Activated CD4-positive, alpha-beta T cell treated with anti-CD3 and anti-CD28 coated beads, Interleukin-2, amount 10 ng/mL, durations not matched to agents 24 days and 14 days (primary cell): Measurements from ENCODE around the gene SYNE2. TPM values are rescaled to one million over a fixed set of nuclear protein-coding genes. Genes with fewer than 3 reads are reported as not detected.
"Not testable (repeated sequence)": the region's sequence is repeated elsewhere in the genome, so short reads cannot be mapped to it uniquely, and the experiment has no call there.

Experiments
- DNase-seq: peaks from one replicate; pipeline ENCODE4 v3.0.0; 2022
- H3K27ac Mint-ChIP-seq: one replicate; pipeline ENCODE4 v1.8.0; 2022; ENCODE audit warnings: mild to moderate bottlenecking, mixed read lengths
- H3K27me3 Mint-ChIP-seq: one replicate; pipeline ENCODE4 v1.8.0; 2022; ENCODE audit warnings: mixed read lengths
- H3K36me3 Mint-ChIP-seq: one replicate; pipeline ENCODE4 v1.8.0; 2022; ENCODE audit warnings: low read depth, mild to moderate bottlenecking, mixed read lengths
- H3K4me1 Mint-ChIP-seq: one replicate; pipeline ENCODE4 v1.8.0; 2021; ENCODE audit warnings: mixed read lengths
- H3K4me3 Mint-ChIP-seq: one replicate; pipeline ENCODE4 v1.8.0; 2022; ENCODE audit warnings: mild to moderate bottlenecking, moderate library complexity, mixed read lengths
- H3K9me3 Mint-ChIP-seq: one replicate; pipeline ENCODE4 v1.8.0; 2021; ENCODE audit warnings: mixed read lengths
- intact Hi-C: fragments of 100-400 bp; cut with micrococcal nuclease; formaldehyde crosslinking; loops from one replicate; pipeline ENCODE4 v1.15.1; 2023
- total RNA-seq: library from RNA; stranded (reverse); gene quantifications from 2 replicates; pipeline ENCODE4 v1.2.3, GENCODE V29; 2022

The SYNE2 gene
- total RNA-seq, 1 donor from 2014 or later = 22.4 TPM

GRCh38 chr14:64114796-64115195 lies 262.0 kb downstream of the SYNE2 start:
- no peak for DNase-seq
- peaks cover 39% of the 10 kb centered on the region for H3K36me3 Mint-ChIP-seq
- H3K27me3 Mint-ChIP-seq = no peaks in the 10 kb centered on the region
- H3K4me1 Mint-ChIP-seq = peaks cover 2% of the 10 kb centered on the region
- intact Hi-C loops = no loop called here
- H3K27ac Mint-ChIP-seq = no peak overlapping the region
- H3K9me3 Mint-ChIP-seq = no peaks in the 10 kb centered on the region
- H3K4me3 Mint-ChIP-seq = no peak overlapping the region

GRCh38 chr14:64115401-64115800 lies 262.6 kb downstream of the SYNE2 start:
- DNase-seq = no peak
- intact Hi-C loops = no loop called here
- Mint-ChIP-seq H3K36me3 (peaks cover 39% of the 10 kb centered on the region), H3K4me3 (no peak overlapping the region), H3K27me3 (no peaks in the 10 kb centered on the region), H3K4me1 (peaks cover 2% of the 10 kb centered on the region), H3K9me3 (no peaks in the 10 kb centered on the region), H3K27ac (no peak overlapping the region)

- intact Hi-C loops = no loop called here
- H3K4me3 Mint-ChIP-seq = no peak overlapping the region
- H3K9me3 Mint-ChIP-seq = no peaks in the 10 kb centered on the region
- DNase-seq = no peak
- peaks cover 2% of the 10 kb centered on the region for H3K4me1 Mint-ChIP-seq
- no peaks in the 10 kb centered on the region for H3K27me3 Mint-ChIP-seq
- H3K27ac Mint-ChIP-seq = no peak overlapping the region
- H3K36me3 Mint-ChIP-seq = peaks cover 45% of the 10 kb centered on the region
Measured at GRCh38 chr14:64117671-64118402, 265.0 kb downstream of the SYNE2 start.

GRCh38 chr14:64118403-64118742 lies 265.6 kb downstream of the SYNE2 start:
- DNase-seq, H3K9me3 Mint-ChIP-seq, H3K27ac Mint-ChIP-seq, intact Hi-C loops, H3K4me3 Mint-ChIP-seq, H3K4me1 Mint-ChIP-seq, H3K27me3 Mint-ChIP-seq: not testable (repeated sequence)
- H3K36me3 Mint-ChIP-seq = peaks cover 45% of the 10 kb centered on the region

DNA sequence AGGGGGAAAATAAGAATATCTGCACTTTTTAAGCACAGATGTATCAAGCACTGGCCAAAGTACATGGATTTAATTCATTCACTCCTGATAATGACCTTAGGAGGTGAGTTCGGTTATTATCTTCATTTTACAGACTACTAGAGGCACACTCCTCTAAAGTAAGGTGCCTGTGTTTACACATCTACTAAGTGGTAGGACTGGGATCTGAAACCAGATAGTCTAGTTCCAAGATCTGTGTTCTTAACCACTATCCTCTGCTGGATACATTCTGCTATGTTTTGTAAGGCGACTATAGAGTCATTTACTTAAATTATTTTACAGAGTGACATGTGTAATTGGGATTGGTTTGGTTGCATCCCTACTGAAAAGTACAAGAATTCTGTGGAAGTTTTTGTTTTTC lies 266.1 kb downstream of the SYNE2 start:
- no peak overlapping the region for H3K4me3 Mint-ChIP-seq
- no peak overlapping the region for H3K27ac Mint-ChIP-seq
- DNase-seq = no peak
- H3K36me3 Mint-ChIP-seq = peaks cover 46% of the 10 kb centered on the region
- H3K4me1 Mint-ChIP-seq = peaks cover 2% of the 10 kb centered on the region
- intact Hi-C loops = no loop called here
- H3K27me3 Mint-ChIP-seq = no peaks in the 10 kb centered on the region
- no peaks in the 10 kb centered on the region for H3K9me3 Mint-ChIP-seq

DNA sequence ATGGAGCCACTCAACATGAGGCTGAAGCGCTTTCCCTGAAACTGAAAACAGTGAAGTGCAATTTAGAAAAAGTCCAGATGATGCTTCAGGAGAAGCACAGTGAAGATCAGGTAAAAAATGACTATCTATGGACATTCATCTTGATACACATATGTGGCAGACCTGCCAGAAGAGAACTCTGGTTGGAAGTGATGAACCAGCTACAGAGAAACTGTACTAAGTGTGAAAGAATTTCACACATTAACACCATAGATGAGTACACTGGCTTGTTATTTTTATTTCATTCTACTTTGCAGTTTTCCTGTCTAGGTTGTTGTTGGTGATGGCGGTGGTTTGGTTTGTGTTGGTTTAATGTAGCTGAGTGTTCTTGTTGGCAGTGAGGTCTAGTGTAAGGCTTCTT lies 266.7 kb downstream of the SYNE2 start:
- no peak for DNase-seq
- Mint-ChIP-seq H3K9me3 (no peaks in the 10 kb centered on the region), H3K4me3 (no peak overlapping the region), H3K27me3 (no peaks in the 10 kb centered on the region), H3K27ac (peak overlapping the region; percentile 43), H3K4me1 (no peaks in the 10 kb centered on the region), H3K36me3 (peaks cover 45% of the 10 kb centered on the region)
- intact Hi-C loops = no loop called here

GRCh38 chr14:64119980-64120379 lies 267.2 kb downstream of the SYNE2 start:
- Mint-ChIP-seq H3K27ac (no peak overlapping the region), H3K9me3 (no peaks in the 10 kb centered on the region), H3K4me3 (no peak overlapping the region), H3K27me3 (no peaks in the 10 kb centered on the region), H3K4me1 (no peaks in the 10 kb centered on the region), H3K36me3 (peaks cover 45% of the 10 kb centered on the region)
- intact Hi-C loops = no loop called here
- no peak for DNase-seq

DNA sequence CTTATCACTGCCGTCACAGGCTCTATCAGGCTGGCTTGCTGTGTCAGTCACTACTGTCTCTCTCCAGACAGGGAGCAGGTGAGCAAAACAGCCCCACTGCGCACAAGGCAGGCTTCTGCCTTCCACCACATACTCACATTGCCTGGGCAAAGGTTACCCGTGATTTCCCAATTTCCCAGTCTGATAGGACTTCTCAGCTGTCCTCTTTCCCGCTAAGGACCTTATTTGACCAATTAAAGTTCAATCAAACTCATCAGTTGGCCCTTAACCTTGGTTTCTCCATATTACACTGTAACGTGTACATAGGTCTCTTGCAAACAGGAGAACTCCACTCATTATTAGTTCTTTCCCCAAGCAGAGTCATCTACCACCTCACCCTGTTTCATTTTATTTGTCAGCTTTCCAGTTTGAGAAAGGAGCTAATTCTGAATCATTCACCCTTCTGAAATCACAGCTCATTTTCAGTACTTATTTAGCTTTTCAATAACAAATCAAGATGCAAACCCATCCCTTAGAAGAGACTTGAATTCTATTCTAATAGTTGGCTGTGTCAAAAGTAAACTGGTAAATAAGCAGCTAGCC lies 270.5 kb downstream of the SYNE2 start:
- peaks cover 53% of the 10 kb centered on the region for H3K36me3 Mint-ChIP-seq
- no peak overlapping the region for H3K27ac Mint-ChIP-seq
- H3K9me3 Mint-ChIP-seq = no peaks in the 10 kb centered on the region
- no peaks in the 10 kb centered on the region for H3K4me1 Mint-ChIP-seq
- H3K27me3 Mint-ChIP-seq = no peaks in the 10 kb centered on the region
- H3K4me3 Mint-ChIP-seq = no peak overlapping the region
- DNase-seq = no peak
- intact Hi-C loops = no loop called here

DNA sequence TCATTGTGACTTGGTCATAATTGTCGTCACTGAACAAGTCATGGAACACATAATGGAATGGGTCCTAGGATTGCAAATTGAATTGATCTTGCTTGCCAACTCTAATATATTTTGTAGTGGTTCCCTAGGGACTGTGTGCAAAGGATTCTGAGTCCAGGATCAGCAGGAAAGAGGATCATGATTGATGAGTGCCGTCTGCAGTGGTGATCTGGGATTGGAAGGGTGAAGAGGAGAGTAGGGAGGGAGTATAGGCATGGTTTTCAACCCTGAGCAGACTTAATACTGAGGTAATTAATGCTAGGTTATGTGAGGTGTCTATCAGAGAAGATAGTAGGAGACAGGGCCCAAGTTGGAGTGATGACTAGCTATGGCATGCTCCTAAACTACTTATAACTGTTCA lies 272.5 kb downstream of the SYNE2 start:
- no peaks in the 10 kb centered on the region for H3K9me3 Mint-ChIP-seq
- no peak for DNase-seq
- peaks cover 51% of the 10 kb centered on the region for H3K36me3 Mint-ChIP-seq
- intact Hi-C loops = no loop called here
- H3K27ac Mint-ChIP-seq = no peak overlapping the region
- H3K4me3 Mint-ChIP-seq = no peak overlapping the region
- no peaks in the 10 kb centered on the region for H3K4me1 Mint-ChIP-seq
- H3K27me3 Mint-ChIP-seq = no peaks in the 10 kb centered on the region

DNA sequence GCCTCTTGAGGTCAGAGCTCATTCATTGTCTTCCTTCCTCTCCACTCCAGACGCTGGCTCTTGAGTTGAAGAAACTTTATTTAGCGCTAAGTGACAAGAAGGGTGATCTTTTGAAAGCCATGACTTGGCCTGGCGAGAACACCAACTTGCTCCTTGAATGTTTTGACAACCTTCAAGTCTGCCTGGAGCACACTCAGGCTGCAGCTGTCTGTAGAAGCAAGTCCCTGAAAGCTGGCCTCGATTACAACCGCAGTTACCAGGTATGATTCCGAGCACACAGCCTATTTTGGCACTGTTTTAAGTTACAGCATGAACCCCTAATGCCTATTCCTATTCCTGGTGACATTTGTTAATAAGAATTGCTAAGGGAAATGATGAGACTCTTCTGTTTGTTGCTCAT lies 273.7 kb downstream of the SYNE2 start:
- Mint-ChIP-seq H3K4me3 (no peak overlapping the region), H3K9me3 (no peaks in the 10 kb centered on the region), H3K4me1 (no peaks in the 10 kb centered on the region), H3K36me3 (peaks cover 57% of the 10 kb centered on the region), H3K27me3 (no peaks in the 10 kb centered on the region), H3K27ac (no peak overlapping the region)
- DNase-seq = no peak
- intact Hi-C loops = no loop called here

- Mint-ChIP-seq H3K27me3 (no peaks in the 10 kb centered on the region), H3K36me3 (peaks cover 26% of the 10 kb centered on the region), H3K27ac (no peak overlapping the region), H3K4me1 (no peaks in the 10 kb centered on the region), H3K9me3 (no peaks in the 10 kb centered on the region), H3K4me3 (no peak overlapping the region)
- DNase-seq = no peak
- intact Hi-C loops = loop anchor here (10.0 kb wide), 1 partner anchor 157 kb away; the partner anchor contains the start of gene ESR2
Measured at GRCh38 chr14:64137657-64138290, 285.0 kb downstream of the SYNE2 start.

- Mint-ChIP-seq H3K4me1 (no peaks in the 10 kb centered on the region), H3K27ac (no peak overlapping the region), H3K9me3 (no peaks in the 10 kb centered on the region), H3K4me3 (no peak overlapping the region), H3K27me3 (no peaks in the 10 kb centered on the region), H3K36me3 (peaks cover 30% of the 10 kb centered on the region)
- DNase-seq = no peak
- intact Hi-C loops = no loop called here
Measured at GRCh38 chr14:64147126-64147790, 294.5 kb downstream of the SYNE2 start.

- Mint-ChIP-seq H3K27me3 (no peaks in the 10 kb centered on the region), H3K4me1 (no peaks in the 10 kb centered on the region), H3K27ac (no peak overlapping the region), H3K9me3 (no peaks in the 10 kb centered on the region), H3K36me3 (peaks cover 35% of the 10 kb centered on the region), H3K4me3 (no peak overlapping the region)
- DNase-seq = no peak
- intact Hi-C loops = no loop called here
Measured at GRCh38 chr14:64149921-64150320, 297.1 kb downstream of the SYNE2 start.

- Mint-ChIP-seq H3K27ac (no peak overlapping the region), H3K9me3 (no peaks in the 10 kb centered on the region), H3K4me3 (no peak overlapping the region), H3K36me3 (peaks cover 53% of the 10 kb centered on the region), H3K27me3 (no peaks in the 10 kb centered on the region), H3K4me1 (no peaks in the 10 kb centered on the region)
- intact Hi-C loops = loop anchor here (5.0 kb wide), 1 partner anchor 134 kb away; the partner anchor contains the start of gene ESR2
- DNase-seq = no peak
Measured at GRCh38 chr14:64158608-64159007, 305.8 kb downstream of the SYNE2 start.
